Brain microvascular endothelial cell (primary cell): ENCODE results near the gene ANGPTL7.

ENCODE experiments used
- DNase-seq: peaks from one replicate; pipeline ENCODE4 v3.0.0-alpha.2; 2020
- H3K27ac ChIP-seq: fragments of 250-450 bp; sonication (Bioruptor Pico); 2 replicates; pipeline ENCODE4 v1.5.1; 2020; ENCODE audit warnings: mild to moderate bottlenecking, moderate library complexity
- H3K27me3 ChIP-seq: fragments of 250-450 bp; sonication (Bioruptor Pico); replicated peaks from 2 replicates; pipeline ENCODE4 v1.5.1; 2020; ENCODE audit warnings: mild to moderate bottlenecking
- H3K36me3 ChIP-seq: fragments of 250-450 bp; sonication (Bioruptor Pico); replicated peaks from 2 replicates; pipeline ENCODE4 v1.5.1; 2020; ENCODE audit warnings: mild to moderate bottlenecking
- H3K4me3 ChIP-seq: 2 replicates; pipeline ENCODE4 v1.5.1; 2011; ENCODE audit warnings: low read depth, mild to moderate bottlenecking, control low read depth, low read length, moderate library complexity
- in situ Hi-C: cut with HindIII; loops from 2 replicates; pipeline ENCODE4 v1.10.0; 2017; ENCODE audit warnings: low sequenced_read_pairs, low pct_ligation_motif_present
- TF ChIP-seq, protein P1 (sequence below): IDR thresholded peaks from 2 replicates; pipeline ENCODE4 v1.5.1; 2011; ENCODE audit warnings: low read depth, mild to moderate bottlenecking, moderate library complexity, low read length, control low read depth, inconsistent platforms; ENCODE audit errors: missing control alignments

The ANGPTL7 gene

DNA sequence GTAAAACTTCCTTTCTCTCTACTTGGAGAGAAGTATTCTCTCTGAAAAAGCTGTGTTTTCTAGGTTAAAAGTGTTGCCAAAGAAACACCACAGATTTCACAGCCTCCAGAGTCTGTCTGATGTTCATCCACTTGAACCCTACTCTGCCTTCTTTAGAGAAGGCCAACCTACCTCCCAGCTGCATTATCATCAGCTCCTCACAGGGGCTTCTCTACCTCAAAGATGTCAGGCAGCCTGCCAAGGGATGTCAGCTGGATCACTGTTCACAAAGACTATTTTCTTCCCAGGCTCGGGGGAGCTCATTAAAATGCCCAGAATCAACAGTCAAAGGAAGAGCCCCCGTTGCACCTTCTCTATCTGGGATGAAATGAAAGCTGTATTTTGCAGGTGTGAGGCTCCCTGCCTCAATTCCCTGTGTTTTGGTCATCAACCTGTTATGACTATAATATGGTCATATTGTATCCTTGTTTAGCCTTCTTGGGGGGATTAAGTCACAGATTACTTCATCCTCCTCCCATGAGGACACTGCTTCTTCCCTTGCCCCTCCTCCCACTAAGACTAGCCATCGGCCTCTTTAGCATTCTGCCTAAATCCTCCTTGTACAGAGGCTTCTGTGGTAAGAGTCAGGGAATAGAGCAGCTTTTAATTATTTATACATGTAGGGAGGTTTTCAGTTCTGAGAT, 25.7 kb downstream of the ANGPTL7 start:
- Histone ChIP-seq H3K27me3 (no peaks in the 10 kb centered on the region), H3K27ac (no peak overlapping the region), H3K36me3 (peaks cover 75% of the 10 kb centered on the region), H3K4me3 (no peak overlapping the region)
- in situ Hi-C loops, result no loop called here
- DNase-seq, result no peak
- TF ChIP-seq, protein P1, sequence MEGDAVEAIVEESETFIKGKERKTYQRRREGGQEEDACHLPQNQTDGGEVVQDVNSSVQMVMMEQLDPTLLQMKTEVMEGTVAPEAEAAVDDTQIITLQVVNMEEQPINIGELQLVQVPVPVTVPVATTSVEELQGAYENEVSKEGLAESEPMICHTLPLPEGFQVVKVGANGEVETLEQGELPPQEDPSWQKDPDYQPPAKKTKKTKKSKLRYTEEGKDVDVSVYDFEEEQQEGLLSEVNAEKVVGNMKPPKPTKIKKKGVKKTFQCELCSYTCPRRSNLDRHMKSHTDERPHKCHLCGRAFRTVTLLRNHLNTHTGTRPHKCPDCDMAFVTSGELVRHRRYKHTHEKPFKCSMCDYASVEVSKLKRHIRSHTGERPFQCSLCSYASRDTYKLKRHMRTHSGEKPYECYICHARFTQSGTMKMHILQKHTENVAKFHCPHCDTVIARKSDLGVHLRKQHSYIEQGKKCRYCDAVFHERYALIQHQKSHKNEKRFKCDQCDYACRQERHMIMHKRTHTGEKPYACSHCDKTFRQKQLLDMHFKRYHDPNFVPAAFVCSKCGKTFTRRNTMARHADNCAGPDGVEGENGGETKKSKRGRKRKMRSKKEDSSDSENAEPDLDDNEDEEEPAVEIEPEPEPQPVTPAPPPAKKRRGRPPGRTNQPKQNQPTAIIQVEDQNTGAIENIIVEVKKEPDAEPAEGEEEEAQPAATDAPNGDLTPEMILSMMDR, result no peak

DNA sequence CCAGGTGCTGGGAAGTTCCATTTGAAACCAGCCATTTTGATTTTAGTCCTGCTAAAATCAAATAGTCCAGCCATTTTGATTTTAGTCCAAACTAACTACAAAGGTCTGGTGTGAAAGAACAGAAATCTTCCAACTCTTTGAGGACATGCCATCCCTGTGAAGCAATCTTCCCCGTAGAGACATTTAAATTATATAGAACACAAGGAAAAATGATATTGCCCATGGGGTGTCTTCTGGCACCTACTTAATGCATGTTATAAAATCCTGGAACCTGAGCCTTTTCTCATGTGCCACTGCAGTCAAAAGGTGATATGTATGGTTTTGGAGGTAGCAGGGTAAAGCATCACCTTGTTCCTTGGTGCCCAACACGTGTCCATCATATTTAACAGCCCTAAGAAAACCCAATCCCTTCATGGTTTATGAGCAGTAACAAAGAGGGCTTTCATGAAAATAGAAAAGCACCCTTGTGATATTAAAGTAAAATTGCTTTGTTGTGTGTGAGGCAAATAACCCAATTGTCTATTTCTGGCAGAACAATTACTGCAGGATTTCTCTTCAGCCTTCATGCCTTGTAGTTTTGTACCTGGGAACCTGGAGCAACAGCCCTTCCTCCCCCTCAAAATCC, 26.3 kb downstream of the ANGPTL7 start:
- in situ Hi-C loops, result no loop called here
- DNase-seq, result no peak
- Histone ChIP-seq H3K27ac (no peak overlapping the region), H3K27me3 (no peaks in the 10 kb centered on the region), H3K4me3 (no peak overlapping the region), H3K36me3 (peaks cover 70% of the 10 kb centered on the region)
- TF ChIP-seq, protein P1, result no peak

DNA sequence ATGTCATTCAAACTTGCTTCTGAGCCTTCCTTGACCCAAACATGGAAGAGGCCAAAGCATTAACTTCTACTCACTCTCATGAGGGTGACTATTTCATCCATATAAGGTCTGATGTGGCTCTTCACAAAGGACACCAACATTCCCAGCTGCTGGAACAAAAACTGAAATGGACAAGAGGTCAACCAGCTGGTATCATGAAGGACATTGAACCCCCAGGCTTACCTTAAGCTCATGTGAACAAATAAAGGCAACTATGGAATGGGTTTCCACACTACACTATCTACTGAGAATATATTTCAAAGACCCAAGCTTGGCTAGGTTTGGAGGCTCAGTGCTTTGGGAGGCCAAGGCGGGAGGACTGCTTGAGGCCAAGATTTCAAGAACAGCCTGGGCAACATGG, 26.9 kb downstream of the ANGPTL7 start:
- Histone ChIP-seq H3K27me3 (no peaks in the 10 kb centered on the region), H3K4me3 (no peak overlapping the region), H3K36me3 (peaks cover 66% of the 10 kb centered on the region), H3K27ac (no peak overlapping the region)
- in situ Hi-C loops, result no loop called here
- TF ChIP-seq, protein P1, result no peak
- no peak for DNase-seq

DNA sequence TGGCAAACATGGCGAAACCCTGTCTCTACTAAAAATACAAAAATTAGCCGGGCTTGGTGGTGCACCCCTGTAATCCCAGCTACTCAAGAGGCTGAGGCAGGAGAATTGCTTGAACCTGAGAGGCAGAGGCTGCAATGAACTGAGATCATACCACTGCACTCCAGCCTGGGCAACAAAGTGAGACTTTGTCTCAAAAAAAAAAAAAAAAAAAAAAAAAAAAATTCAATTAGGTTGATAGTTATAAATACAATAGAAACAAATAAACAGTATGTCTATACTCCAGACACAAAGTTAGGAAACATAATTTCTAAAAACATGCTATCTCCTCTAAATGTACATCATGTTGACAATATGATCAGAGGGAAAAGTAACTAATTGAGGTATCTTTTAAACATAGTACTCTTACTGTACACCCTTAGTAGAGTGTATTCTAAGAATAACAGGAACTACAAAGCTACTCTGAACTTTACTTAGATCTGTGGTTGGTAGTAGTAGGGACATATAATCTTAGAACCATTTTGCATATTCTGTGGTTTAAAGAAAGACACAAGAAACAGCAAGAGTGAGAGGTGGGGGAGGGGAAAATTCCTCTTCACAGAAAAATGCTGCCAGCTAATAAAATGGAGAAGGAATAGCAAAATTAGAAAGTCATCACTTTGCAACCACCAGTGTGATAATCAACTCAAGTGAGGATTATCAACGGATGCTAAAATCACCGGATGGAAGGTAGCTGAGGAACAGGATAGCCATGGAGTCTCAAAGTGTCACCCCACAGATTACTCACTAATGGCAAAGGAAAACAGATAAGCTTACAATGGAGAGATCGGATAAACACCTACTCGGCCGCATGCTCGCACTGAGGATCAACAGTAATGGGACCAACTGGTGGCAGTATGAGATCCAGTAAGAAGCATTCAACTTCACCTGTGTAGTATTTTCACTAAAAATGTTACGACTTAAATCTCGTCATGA, 38.2 kb downstream of the ANGPTL7 start:
- Histone ChIP-seq H3K27ac (no peak overlapping the region), H3K36me3 (peaks cover 51% of the 10 kb centered on the region), H3K4me3 (no peak overlapping the region), H3K27me3 (no peaks in the 10 kb centered on the region)
- TF ChIP-seq, protein P1, result no peak
- no peak for DNase-seq
- in situ Hi-C loops, result loop anchor here (25.0 kb wide), 1 partner anchor 410 kb away; no protein-coding TSS in a partner anchor

DNA sequence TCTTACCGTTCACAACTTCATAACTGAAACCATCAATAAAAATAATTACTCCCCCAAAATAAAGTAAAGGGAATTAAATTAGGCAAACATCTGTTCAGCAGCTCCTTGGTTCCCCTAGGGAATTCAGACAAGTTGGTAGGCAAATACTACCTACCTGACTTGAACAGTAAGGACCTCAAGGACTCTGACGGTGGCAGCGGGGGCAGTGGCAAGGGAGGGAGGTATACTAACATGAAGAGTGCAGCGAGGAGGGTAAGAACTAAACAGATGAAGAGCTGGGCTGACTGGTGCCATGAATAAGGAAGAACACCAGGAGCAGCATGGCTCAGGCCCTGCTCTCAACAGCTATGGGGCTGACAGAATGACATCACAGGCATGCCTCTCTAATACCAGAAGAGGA, 40.0 kb downstream of the ANGPTL7 start:
- in situ Hi-C loops, result loop anchor here (25.0 kb wide), 1 partner anchor 408 kb away; no protein-coding TSS in a partner anchor
- no peak overlapping the region for H3K27ac ChIP-seq
- H3K36me3 ChIP-seq, result peaks cover 66% of the 10 kb centered on the region

More for the DNA sequence above, 40.0 kb downstream of the ANGPTL7 start:
- H3K4me3 ChIP-seq, result no peak overlapping the region
- TF ChIP-seq, protein P1, result no peak
- DNase-seq, result no peak
- H3K27me3 ChIP-seq, result no peaks in the 10 kb centered on the region
